ENCODE measurements around the gene KIF21B.

The KIF21B gene

DNA sequence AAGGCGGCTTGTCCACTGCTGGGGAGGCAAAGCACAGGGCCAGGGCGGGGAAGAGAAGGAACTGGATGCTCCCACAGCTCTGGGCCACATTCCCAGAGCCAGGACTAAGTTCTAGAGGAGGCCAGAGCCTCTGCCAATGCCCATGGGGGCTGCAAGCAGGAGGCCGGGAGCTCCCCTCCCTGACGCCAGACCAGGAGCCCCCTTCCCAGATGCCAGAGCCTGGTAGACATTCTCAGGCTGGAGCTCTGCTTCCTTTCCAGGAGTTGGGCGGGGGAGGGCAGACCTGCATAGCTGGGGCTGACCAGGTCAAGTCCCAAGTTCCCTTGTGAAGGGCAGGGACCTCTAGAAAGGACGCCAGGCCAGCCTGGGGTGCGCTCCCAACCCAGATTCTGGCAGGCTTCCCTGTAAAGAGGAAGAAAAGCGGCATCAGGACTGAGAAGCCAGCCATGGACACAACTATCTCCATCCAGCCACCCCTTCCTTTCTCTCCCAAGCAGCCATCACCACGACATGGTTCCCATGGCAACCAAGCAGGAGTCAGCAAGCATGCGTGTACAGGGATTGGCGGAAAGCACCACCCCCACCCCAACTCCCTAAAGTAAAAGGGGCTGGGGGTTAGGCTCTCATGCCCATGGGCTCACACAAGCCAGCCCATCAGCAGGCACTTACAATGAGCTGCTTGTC lies 13.4 kb downstream of the KIF21B start:
- CTCF ChIA-PET = interaction anchor here (0.5 to 1.4 kb wide), 2 partner anchors 15 to 191 kb away, joined by 4 read pairs; no protein-coding TSS in a partner anchor
- TF ChIP-seq, protein P1, sequence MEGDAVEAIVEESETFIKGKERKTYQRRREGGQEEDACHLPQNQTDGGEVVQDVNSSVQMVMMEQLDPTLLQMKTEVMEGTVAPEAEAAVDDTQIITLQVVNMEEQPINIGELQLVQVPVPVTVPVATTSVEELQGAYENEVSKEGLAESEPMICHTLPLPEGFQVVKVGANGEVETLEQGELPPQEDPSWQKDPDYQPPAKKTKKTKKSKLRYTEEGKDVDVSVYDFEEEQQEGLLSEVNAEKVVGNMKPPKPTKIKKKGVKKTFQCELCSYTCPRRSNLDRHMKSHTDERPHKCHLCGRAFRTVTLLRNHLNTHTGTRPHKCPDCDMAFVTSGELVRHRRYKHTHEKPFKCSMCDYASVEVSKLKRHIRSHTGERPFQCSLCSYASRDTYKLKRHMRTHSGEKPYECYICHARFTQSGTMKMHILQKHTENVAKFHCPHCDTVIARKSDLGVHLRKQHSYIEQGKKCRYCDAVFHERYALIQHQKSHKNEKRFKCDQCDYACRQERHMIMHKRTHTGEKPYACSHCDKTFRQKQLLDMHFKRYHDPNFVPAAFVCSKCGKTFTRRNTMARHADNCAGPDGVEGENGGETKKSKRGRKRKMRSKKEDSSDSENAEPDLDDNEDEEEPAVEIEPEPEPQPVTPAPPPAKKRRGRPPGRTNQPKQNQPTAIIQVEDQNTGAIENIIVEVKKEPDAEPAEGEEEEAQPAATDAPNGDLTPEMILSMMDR (conservative IDR thresholded peaks at IDR 0.05; ENCODE audit: low read depth) = no peak
- POLR2A ChIA-PET (ENCODE audit: low non-redundant PET) = no interaction called here
- DNase-seq (ENCODE audit: low spot score) = no peak
- no peak overlapping the region for H3K27ac ChIP-seq

DNA sequence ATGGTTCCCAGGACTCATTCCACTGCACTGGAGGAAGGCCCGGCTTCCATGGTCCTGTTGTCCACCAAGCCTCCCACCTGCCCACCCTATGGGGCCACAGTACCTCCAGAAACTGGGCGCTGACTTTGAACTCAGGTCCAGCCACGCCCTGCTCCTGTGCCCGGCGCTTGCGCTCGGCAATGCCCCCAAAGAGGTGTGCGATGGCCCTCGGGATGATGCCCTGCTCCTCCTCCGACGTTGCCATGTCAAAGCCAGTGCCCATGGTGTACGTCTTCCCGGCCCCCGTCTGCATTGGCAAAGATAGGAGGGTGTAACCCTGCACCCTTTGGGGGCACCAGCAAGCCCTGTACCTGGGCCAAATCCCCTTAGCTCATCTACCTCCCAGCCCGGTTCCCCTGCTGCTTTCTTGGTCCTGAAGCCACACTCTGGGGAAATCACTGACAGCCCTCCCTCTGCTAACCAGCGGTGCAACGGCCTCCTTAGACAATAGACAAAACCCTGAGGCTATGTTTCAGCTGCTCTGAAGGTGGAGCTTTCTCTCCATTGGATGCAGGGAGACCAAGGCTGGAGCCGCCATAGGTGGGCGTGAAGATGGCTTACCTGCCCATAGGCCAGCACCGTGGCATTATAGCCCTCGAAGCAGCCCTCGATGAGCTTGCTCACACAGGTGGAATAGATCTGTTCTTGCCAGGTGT lies 14.7 kb downstream of the KIF21B start:
- CTCF ChIA-PET = interaction anchor here (1.0 to 1.4 kb wide), 3 partner anchors 12 to 34 kb away, joined by 4 read pairs; no protein-coding TSS in a partner anchor

DNA sequence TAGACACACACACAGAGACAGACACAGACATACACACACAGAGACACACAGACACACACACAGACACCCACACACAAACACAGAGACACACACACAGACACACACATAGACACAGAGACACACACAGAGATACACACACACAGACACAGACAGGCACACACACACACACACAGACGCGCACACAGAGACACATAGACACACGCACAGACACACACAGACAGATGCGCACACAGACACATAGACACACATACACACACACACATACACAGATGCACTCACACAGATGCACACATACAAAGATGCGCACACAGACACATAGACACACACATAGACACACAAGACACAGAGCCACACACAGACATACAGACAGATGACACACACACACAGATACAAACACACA lies 16.0 kb downstream of the KIF21B start:
- ChIA-PET CTCF (no interaction called here), POLR2A (ENCODE audit: low non-redundant PET) (no interaction called here)
- H3K27ac ChIP-seq = no peak overlapping the region
- TF ChIP-seq, protein P1 (conservative IDR thresholded peaks at IDR 0.05; ENCODE audit: low read depth) = no peak
- no peak for DNase-seq (ENCODE audit: low spot score)

More for the DNA sequence above, 14.7 kb downstream of the KIF21B start:
- H3K27ac ChIP-seq = no peak overlapping the region
- POLR2A ChIA-PET (ENCODE audit: low non-redundant PET) = no interaction called here
- no peak for DNase-seq (ENCODE audit: low spot score)
- TF ChIP-seq, protein P1 (conservative IDR thresholded peaks at IDR 0.05; ENCODE audit: low read depth) = no peak

DNA sequence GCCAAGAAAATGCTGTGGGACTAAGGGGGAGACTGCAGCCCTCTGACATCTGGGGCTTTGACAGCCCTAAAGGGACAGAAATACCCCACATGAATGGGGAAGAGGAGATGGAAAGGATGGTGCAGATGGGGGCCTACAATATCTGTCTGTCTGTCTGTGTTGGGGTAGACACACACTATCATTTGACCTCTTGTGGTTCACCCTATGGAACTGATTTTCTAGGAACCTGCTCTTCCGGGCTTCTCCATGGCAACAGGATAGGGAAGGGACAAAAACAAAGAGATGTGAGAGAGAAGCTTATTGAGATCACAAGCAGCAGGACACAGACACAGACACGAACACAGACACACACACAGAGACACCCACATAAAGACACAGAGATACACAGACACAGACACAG lies 17.1 kb downstream of the KIF21B start:
- DNase-seq (ENCODE audit: low spot score) = no peak
- ChIA-PET CTCF (no interaction called here), POLR2A (ENCODE audit: low non-redundant PET) (no interaction called here)
- H3K27ac ChIP-seq = no peak overlapping the region
- TF ChIP-seq, protein P1 (conservative IDR thresholded peaks at IDR 0.05; ENCODE audit: low read depth) = no peak

DNA sequence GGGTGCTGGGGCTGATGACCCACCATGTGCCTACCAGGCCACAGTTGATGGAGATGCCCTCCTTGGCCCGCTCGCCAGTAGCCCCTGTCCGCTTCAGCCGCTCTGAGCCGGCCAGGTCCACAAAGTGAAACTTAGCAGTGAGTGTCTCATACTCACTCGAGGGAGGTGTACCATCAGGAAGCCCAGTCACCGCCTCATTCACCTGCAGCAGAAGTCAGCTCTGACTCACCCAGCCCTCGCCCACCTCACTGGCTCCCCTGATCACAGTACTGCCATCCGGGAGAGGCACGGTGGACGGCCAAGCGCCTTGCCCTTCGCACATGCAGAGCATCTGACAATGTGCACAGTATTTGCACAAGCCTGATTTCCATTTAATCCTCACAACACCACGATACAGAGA lies 18.8 kb downstream of the KIF21B start:
- ChIA-PET POLR2A (ENCODE audit: low non-redundant PET) (no interaction called here), CTCF (interaction anchor here (0.8 kb wide), 1 partner anchor 19 kb away, joined by 3 read pairs; the partner anchor contains the start of gene KIF21B)
- no peak overlapping the region for H3K27ac ChIP-seq

DNA sequence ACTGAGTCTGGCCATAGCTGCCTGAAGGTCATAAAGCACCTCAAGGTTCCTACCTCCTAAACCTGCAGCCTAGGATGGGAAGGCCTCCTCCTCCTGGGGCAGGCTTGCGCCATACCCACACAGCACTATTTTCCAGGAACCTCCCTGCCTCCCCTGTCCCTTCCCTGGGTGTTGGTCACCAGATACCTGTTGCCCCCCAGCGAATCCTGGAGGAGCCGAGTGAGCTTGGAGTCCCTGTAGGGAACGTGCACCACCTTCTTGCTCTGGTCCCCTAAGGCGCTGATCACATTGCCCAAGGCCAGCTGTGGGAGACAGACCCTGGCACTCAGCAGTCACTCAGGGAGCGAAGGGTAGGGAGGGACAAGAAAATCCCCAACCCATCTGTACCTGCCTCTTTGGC lies 19.4 kb downstream of the KIF21B start:
- H3K27ac ChIP-seq = no peak overlapping the region
- ChIA-PET POLR2A (ENCODE audit: low non-redundant PET) (no interaction called here), CTCF (interaction anchor here (0.8 kb wide), 1 partner anchor 19 kb away, joined by 3 read pairs; the partner anchor contains the start of gene KIF21B)
- TF ChIP-seq, protein P1 (conservative IDR thresholded peaks at IDR 0.05; ENCODE audit: low read depth) = no peak
- no peak for DNase-seq (ENCODE audit: low spot score)

More for the DNA sequence above, 18.8 kb downstream of the KIF21B start:
- TF ChIP-seq, protein P1 (conservative IDR thresholded peaks at IDR 0.05; ENCODE audit: low read depth) = no peak
- DNase-seq (ENCODE audit: low spot score) = no peak

All from RWPE1 (cell line).